Thoracic aorta (tissue), 2 donors: ENCODE results near the gene MAPK8IP2. TPM values are rescaled to one million over a fixed set of nuclear protein-coding genes. Genes with fewer than 3 reads are reported as not detected.
A peak's percentile ranks its signal among the peaks of the same experiment; 100 is the strongest.

Experiments
- ATAC-seq: fragments of 150-250 bp; one replicate; pipeline ENCODE4 v1.8.0; 2017; ENCODE audit warnings: low read depth; ENCODE audit not compliant: insufficient number of reproducible peaks, low FRiP score
- DNase-seq: peaks from one replicate; pipeline ENCODE4 v3.0.0-alpha.2; 2020; ENCODE audit warnings: low spot score
- H3K27ac ChIP-seq, 2 donors: fragments of 200-600 bp; sonication (generic); 1 replicate in 1 of 2; 2 replicates in 1 of 2; pipeline ENCODE4 v1.5.1; 2016; ENCODE audit warnings: mild to moderate bottlenecking in 2 of 2, moderate library complexity in 2 of 2
- H3K27me3 ChIP-seq: fragments of 200-600 bp; sonication (generic); replicated peaks from 2 replicates; pipeline ENCODE4 v1.6.0; 2016; ENCODE audit warnings: mild to moderate bottlenecking; ENCODE audit not compliant: insufficient read depth
- H3K36me3 ChIP-seq: fragments of 200-600 bp; sonication (generic); one replicate; pipeline ENCODE4 v1.5.1; 2016
- H3K4me1 ChIP-seq, 2 donors: fragments of 200-600 bp; sonication (generic); 1 replicate in 1 of 2; 2 replicates in 1 of 2; pipeline versions ENCODE4 v1.5.1 to v1.6.0; 2016; ENCODE audit warnings: low read depth in 2 of 2, mild to moderate bottlenecking in 1 of 2; ENCODE audit not compliant: control insufficient read depth in 1 of 2
- H3K4me3 ChIP-seq: fragments of 200-600 bp; sonication (generic); 2 replicates; pipeline ENCODE4 v1.5.1; 2016; ENCODE audit warnings: mild to moderate bottlenecking
- H3K9me3 ChIP-seq: fragments of 200-600 bp; sonication (generic); 2 replicates; pipeline ENCODE4 v1.5.1; 2016
- CTCF ChIP-seq: fragments of 200-600 bp; sonication (generic); IDR thresholded peaks from one replicate; pipeline ENCODE4 v1.5.1; 2019; ENCODE audit warnings: antibody characterized with exemption
- total RNA-seq, 2 donors: library from RNA; depleted of rRNA; stranded (reverse); fragments of >200 nt; gene quantifications; one replicate each; pipeline versions ENCODE4 v1.1.0 to v1.2.3, GENCODE V29; 2016

MAPK8IP2 gene
- total RNA-seq, 2 donors from 2014 or later = 0.41 to 0.92 TPM

GRCh38 chr22:50587407-50587806 is 13.2 kb upstream of the MAPK8IP2 start:
- peaks cover 4 to 10% of the 10 kb centered on the region in 2 donors for H3K4me1 ChIP-seq
- H3K36me3 ChIP-seq = no peaks in the 10 kb centered on the region
- no peak overlapping the region for H3K27ac ChIP-seq
- DNase-seq (no peak), ATAC-seq (no peak)
- no peaks in the 10 kb centered on the region for H3K27me3 ChIP-seq
- no peak for TF ChIP-seq CTCF
- H3K4me3 ChIP-seq = no peak overlapping the region
- H3K9me3 ChIP-seq = no peaks in the 10 kb centered on the region

- DNase-seq (no peak), ATAC-seq (no peak)
- Histone ChIP-seq H3K4me1 (no peaks in the 10 kb centered on the region), H3K27me3 (no peaks in the 10 kb centered on the region), H3K27ac (no peak overlapping the region), H3K4me3 (no peak overlapping the region), H3K36me3 (no peaks in the 10 kb centered on the region), H3K9me3 (no peaks in the 10 kb centered on the region)
- no peak for TF ChIP-seq CTCF
Measured at GRCh38 chr22:50595189-50595588, 5.4 kb upstream of the MAPK8IP2 start.

- no peak for TF ChIP-seq CTCF
- ATAC-seq (no peak), DNase-seq (no peak)
- Histone ChIP-seq H3K36me3 (no peaks in the 10 kb centered on the region), H3K27me3 (no peaks in the 10 kb centered on the region), H3K27ac (no peak overlapping the region), H3K4me3 (no peak overlapping the region), H3K4me1 (no peaks in the 10 kb centered on the region), H3K9me3 (no peaks in the 10 kb centered on the region)
Measured at GRCh38 chr22:50597097-50597496, 3.5 kb upstream of the MAPK8IP2 start.

DNA sequence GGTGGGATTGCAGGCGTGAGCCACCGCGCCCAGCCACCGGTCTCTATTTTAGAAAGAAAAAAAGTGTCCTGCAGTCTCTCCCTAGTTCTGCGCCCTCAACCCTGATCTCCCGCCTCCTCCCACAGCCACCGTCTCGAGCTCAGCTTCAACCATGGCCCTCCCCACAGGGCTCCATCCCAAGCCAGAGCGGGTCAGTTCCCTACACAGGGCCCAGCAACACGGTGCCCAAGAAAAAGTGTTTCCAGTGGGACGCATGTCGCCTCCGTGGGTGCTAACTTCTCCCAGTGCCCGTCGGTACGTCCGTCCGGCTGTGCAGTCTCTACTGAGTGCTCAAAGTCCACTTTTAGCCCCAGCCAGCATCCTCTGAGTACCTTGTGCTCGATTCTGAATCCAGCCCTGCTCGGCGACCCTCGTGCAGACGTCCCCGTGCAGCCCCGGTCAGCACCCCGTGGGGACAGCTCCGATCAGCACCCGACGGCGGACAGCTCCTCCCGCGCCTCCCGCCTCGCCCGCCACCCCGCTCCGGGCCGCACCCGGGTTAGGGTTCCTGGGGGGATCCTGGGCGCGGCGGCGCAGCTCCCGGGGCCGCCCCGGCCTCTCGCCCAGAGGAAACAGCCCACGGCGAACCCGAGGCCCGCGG is 657 bp upstream of the MAPK8IP2 start:
- peak; percentile 3 for ATAC-seq
- Histone ChIP-seq H3K27me3 (peaks cover 8% of the 10 kb centered on the region), H3K4me3 (peak overlapping the region; percentile 52), H3K27ac (no peak overlapping the region), H3K4me1 (no peaks in the 10 kb centered on the region), H3K36me3 (no peaks in the 10 kb centered on the region), H3K9me3 (no peaks in the 10 kb centered on the region)
- DNase-seq = no peak
- no peak for TF ChIP-seq CTCF

DNA sequence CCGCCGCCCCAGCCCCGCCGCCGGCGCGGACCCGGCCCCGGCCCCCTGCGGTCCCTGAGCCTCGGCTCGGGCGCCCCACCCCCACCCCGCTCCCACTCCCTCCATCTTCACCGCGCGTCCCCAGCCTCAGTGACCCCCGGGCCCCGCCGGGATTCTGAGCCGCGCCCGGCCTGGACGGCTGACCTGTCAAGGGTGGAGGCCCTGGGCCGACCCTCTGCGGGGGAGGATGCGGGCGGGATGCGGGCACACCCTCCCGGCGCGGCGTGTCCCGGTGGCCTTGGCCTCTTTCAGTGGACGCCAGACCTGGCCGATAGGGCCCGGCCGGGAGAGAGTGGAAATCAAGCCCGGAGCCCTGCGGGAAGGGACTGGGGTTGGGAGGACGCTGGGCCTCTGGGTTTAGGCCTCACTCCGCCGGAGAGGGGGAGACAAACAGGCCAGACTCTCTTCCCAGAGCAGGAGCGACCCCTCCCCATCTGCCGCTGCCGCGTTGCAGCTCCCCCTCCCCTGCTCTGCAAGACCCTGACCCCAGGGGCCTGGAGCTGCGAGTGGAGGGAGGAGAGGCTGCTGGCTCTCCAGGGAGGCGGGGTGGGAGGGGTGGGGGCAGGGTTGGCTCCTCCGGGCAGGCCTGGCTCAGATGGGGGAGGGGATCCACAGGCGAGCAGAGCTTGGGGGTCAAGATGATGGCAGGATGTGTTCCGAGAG is 525 bp downstream of the MAPK8IP2 start:
- Histone ChIP-seq H3K27ac (no peak overlapping the region), H3K4me3 (peak overlapping the region; percentile 44), H3K9me3 (no peaks in the 10 kb centered on the region), H3K27me3 (peaks cover 8% of the 10 kb centered on the region), H3K36me3 (no peaks in the 10 kb centered on the region), H3K4me1 (no peaks in the 10 kb centered on the region)
- DNase-seq (no peak), ATAC-seq (no peak)
- no peak for TF ChIP-seq CTCF
